Globus pallidus (tissue), 1 donor: ENCODE results near the gene ZBTB39.
"Not testable (repeated sequence)": the region's sequence is repeated elsewhere in the genome, so short reads cannot be mapped to it uniquely, and the experiment has no call there.

Source experiments
- DNase-seq: peaks from one replicate; pipeline ENCODE4 v3.0.0-alpha.2; 2015; ENCODE audit warnings: low spot score

The ZBTB39 gene

GRCh38 chr12:57001448-57001906 lies 4.9 kb downstream of the ZBTB39 start:
- DNase-seq, result peak; percentile 25

- no peak for DNase-seq
Measured at GRCh38 chr12:57000393-57000792, 6.0 kb downstream of the ZBTB39 start.

GRCh38 chr12:56999456-56999855 lies 6.9 kb downstream of the ZBTB39 start:
- DNase-seq, result no peak

- DNase-seq, result no peak
Measured at GRCh38 chr12:56998981-56999380, 7.4 kb downstream of the ZBTB39 start.

GRCh38 chr12:56998316-56998715 lies 8.0 kb downstream of the ZBTB39 start:
- DNase-seq, result no peak

- no peak for DNase-seq
Measured at GRCh38 chr12:56996793-56997545, 9.4 kb downstream of the ZBTB39 start.

GRCh38 chr12:56995930-56996496 lies 10.3 kb downstream of the ZBTB39 start:
- no peak for DNase-seq

GRCh38 chr12:56995201-56995929 lies 11.0 kb downstream of the ZBTB39 start:
- DNase-seq, result no peak

- no peak for DNase-seq
Measured at GRCh38 chr12:56994231-56994746, 12.1 kb downstream of the ZBTB39 start.

GRCh38 chr12:56993346-56993745 lies 13.0 kb downstream of the ZBTB39 start:
- DNase-seq, result no peak

- DNase-seq, result peak; percentile 63
Measured at GRCh38 chr12:56991319-56992246, 14.8 kb downstream of the ZBTB39 start.

- no peak for DNase-seq
Measured at GRCh38 chr12:56990648-56991318, 15.6 kb downstream of the ZBTB39 start.

GRCh38 chr12:56989861-56990610 lies 16.3 kb downstream of the ZBTB39 start:
- DNase-seq, result no peak

GRCh38 chr12:56988207-56988739 lies 18.1 kb downstream of the ZBTB39 start:
- DNase-seq, result no peak

- peak; percentile 78 for DNase-seq
Measured at GRCh38 chr12:56987551-56988053, 18.7 kb downstream of the ZBTB39 start.

- no peak for DNase-seq
Measured at GRCh38 chr12:56987011-56987410, 19.3 kb downstream of the ZBTB39 start.

- DNase-seq, result not testable (repeated sequence)
Measured at GRCh38 chr12:56985714-56986113, 20.6 kb downstream of the ZBTB39 start.

GRCh38 chr12:56983386-56983785 lies 23.0 kb downstream of the ZBTB39 start:
- DNase-seq, result no peak

GRCh38 chr12:56982578-56983236 lies 23.6 kb downstream of the ZBTB39 start:
- DNase-seq, result not testable (repeated sequence)
